Body of pancreas (tissue), 4 donors: ENCODE results near the gene FHL1. TPM values are rescaled to one million over a fixed set of nuclear protein-coding genes. Genes with fewer than 3 reads are reported as not detected.

ENCODE experiments used
- ATAC-seq: fragments of 150-250 bp; one replicate; pipeline ENCODE4 v1.9.1; 2016
- DNase-seq, 4 donors: peaks; one replicate each; pipeline ENCODE4 v3.0.0-alpha.2; 2019
- H3K27ac ChIP-seq, 4 donors: fragments of 200-600 bp; sonication (generic); 1 replicate in 3 of 4; 2 replicates in 1 of 4; pipeline versions ENCODE4 v1.5.1 to v1.6.1; 2016 to 2019; ENCODE audit warnings: mild to moderate bottlenecking in 1 of 4, mixed read lengths in 1 of 4, moderate library complexity in 1 of 4
- H3K27me3 ChIP-seq, 2 donors: fragments of 200-600 bp; sonication (generic); one replicate each; pipeline ENCODE4 v1.6.0; 2016; ENCODE audit warnings: mild to moderate bottlenecking in 1 of 2
- H3K36me3 ChIP-seq, 2 donors: fragments of 200-600 bp; sonication (generic); replicated peaks in 1 of 2; 2 replicates each; pipeline ENCODE4 v1.5.1; 2016; ENCODE audit warnings: low read depth in 2 of 2; ENCODE audit not compliant: insufficient read depth in 1 of 2
- H3K4me1 ChIP-seq: fragments of 200-600 bp; sonication (generic); one replicate; pipeline ENCODE4 v1.6.0; 2016
- H3K4me3 ChIP-seq, 2 donors: fragments of 200-600 bp; sonication (generic); 1 replicate in 1 of 2; 2 replicates in 1 of 2; pipeline ENCODE4 v1.5.1; 2016 to 2019
- H3K9me3 ChIP-seq, 3 donors: fragments of 200-600 bp; sonication (generic); 1 replicate in 2 of 3; 2 replicates in 1 of 3; pipeline ENCODE4 v1.5.1; 2016
- POLR2A ChIP-seq, 3 donors: fragments of 450-650 bp; IDR thresholded peaks; one replicate each; pipeline ENCODE4 v1.6.1; 2016; ENCODE audit warnings: antibody characterized with exemption in 3 of 3, mild to moderate bottlenecking in 2 of 3
- WGBS, 2 donors: methylation state at CpG; one replicate each; pipeline ENCODE4 v1.1.5; 2017; 5-methylcytosine and 5-hydroxymethylcytosine counted together
- intact Hi-C: fragments of 100-400 bp; cut with DNase I; formaldehyde crosslinking; loops from one replicate; pipeline ENCODE4 v1.15.1; 2023
- total RNA-seq, 2 donors: library from RNA; depleted of rRNA; stranded (reverse); fragments of >200 nt; gene quantifications; one replicate each; pipeline ENCODE4 v1.1.0, GENCODE V29; 2016
- TF ChIP-seq, protein P1 (sequence below), 7 experiments: fragments of 450-650 bp in 4 of 7; fragments of 200-600 bp in 3 of 7; sonication (generic) in 3 of 7; IDR thresholded peaks; one replicate each; pipeline ENCODE4 v1.5.1; 2016 to 2019; ENCODE audit warnings: antibody characterized with exemption in 7 of 7

FHL1 gene
- total RNA-seq, 2 donors from 2014 or later: 40.2 to 125 TPM

DNA sequence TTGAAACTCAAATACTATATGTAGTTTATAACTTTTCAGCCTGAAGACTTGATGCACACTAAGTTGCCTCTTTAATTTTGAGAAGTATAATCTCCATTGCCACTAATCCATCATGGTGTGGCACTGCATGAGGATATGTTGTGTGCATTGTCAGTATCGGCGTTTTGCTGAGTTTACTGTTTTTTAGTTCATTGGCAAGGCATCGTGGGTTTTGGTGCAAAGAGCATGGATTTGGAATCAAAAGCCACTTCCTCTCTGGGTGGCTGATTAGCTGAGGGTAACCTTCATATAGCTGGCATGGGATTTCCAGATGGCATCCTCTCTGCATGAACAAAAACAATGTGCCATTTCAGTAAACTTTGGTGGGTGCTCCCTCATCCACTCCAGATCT, 38.7 kb downstream of the FHL1 start:
- Histone ChIP-seq H3K27me3 (no peaks in the 10 kb centered on the region), H3K4me1 (no peaks in the 10 kb centered on the region)
- intact Hi-C loops: no loop called here

DNA sequence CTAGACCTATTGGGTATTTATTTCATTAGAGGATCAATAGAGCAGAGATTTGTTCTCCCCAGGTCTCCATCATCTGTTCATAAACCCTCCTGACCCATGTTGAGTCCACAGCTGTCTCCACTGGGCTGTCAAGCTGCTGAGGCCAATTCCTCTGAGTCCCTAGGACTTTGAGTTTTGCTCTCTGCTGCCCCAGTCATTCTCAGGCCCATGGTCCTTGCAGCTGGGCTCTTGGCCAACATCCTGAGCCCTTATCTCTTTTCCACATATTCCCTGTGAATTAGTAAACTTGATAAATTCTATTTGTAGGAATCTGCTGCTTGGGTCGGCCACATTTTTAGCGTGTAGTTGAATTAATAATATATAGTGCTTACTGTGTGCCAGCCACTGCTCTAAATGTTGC, 41.9 kb downstream of the FHL1 start:
- ATAC-seq (peak; percentile 30), DNase-seq (peak in 2 of 4 donors; percentile 24 to 41)
- WGBS, 2 donors: 4 to 6% methylated on average over 2 of the region's 2 CpGs
- H3K27ac ChIP-seq: no peak overlapping the region
- no peaks in the 10 kb centered on the region for H3K9me3 ChIP-seq
- H3K4me1 ChIP-seq: no peaks in the 10 kb centered on the region
- intact Hi-C loops: no loop called here
- H3K4me3 ChIP-seq: no peak overlapping the region
- no peak for TF ChIP-seq POLR2A (IDR thresholded peaks at IDR 0.05)
- TF ChIP-seq, protein P1, sequence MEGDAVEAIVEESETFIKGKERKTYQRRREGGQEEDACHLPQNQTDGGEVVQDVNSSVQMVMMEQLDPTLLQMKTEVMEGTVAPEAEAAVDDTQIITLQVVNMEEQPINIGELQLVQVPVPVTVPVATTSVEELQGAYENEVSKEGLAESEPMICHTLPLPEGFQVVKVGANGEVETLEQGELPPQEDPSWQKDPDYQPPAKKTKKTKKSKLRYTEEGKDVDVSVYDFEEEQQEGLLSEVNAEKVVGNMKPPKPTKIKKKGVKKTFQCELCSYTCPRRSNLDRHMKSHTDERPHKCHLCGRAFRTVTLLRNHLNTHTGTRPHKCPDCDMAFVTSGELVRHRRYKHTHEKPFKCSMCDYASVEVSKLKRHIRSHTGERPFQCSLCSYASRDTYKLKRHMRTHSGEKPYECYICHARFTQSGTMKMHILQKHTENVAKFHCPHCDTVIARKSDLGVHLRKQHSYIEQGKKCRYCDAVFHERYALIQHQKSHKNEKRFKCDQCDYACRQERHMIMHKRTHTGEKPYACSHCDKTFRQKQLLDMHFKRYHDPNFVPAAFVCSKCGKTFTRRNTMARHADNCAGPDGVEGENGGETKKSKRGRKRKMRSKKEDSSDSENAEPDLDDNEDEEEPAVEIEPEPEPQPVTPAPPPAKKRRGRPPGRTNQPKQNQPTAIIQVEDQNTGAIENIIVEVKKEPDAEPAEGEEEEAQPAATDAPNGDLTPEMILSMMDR (IDR thresholded peaks at IDR 0.05): no peak
- no peaks in the 10 kb centered on the region for H3K27me3 ChIP-seq
- no peaks in the 10 kb centered on the region for H3K36me3 ChIP-seq

More for the DNA sequence above, 38.7 kb downstream of the FHL1 start:
- no peak overlapping the region for H3K27ac ChIP-seq
- no peaks in the 10 kb centered on the region for H3K36me3 ChIP-seq
- ATAC-seq (no peak), DNase-seq (no peak)
- H3K9me3 ChIP-seq: no peaks in the 10 kb centered on the region
- WGBS, 2 donors: 24 to 25% methylated on average over 3 of the region's 3 CpGs
- H3K4me3 ChIP-seq: no peak overlapping the region
- TF ChIP-seq, protein P1 (IDR thresholded peaks at IDR 0.05): no peak
- TF ChIP-seq POLR2A (IDR thresholded peaks at IDR 0.05): no peak

DNA sequence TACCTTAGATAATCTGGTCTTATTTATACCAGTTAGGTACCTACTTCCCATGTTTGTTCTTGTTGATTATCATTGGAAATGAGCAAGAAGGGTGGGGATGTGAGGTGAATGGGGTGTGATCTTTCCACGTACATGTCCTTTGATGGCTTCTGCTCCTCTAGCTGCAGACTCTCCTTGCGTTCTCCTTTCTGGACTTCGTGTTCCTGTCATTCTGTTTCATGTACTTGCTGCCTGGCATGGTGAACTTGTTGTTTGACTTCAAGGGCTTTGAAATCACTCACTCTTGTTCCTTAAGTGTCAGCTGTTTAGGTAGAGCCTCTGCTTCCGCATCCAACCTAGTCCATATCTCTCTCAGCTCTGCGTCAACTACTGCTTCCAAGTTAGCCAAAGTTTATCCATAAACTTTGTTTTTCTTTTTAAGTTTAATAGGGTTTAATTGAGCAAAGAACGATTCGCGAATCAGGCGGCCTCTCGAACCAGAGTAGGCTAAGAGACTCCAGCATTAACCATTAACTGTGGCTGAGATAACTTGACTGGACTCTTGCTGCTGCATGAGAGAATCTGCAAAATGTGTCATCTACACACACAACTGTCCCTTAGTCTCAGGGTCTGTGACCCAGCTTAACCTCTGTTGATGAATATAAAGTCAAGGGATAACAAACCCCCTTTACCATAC, 42.8 kb downstream of the FHL1 start:
- H3K27ac ChIP-seq: no peak overlapping the region
- no peak for ATAC-seq
- TF ChIP-seq POLR2A (IDR thresholded peaks at IDR 0.05): no peak
- TF ChIP-seq, protein P1 (IDR thresholded peaks at IDR 0.05): no peak
- H3K9me3 ChIP-seq: no peaks in the 10 kb centered on the region
- DNase-seq: no peak
- no peaks in the 10 kb centered on the region for H3K27me3 ChIP-seq
- no peak overlapping the region for H3K4me3 ChIP-seq
- no peaks in the 10 kb centered on the region for H3K4me1 ChIP-seq
- intact Hi-C loops: no loop called here
- no peaks in the 10 kb centered on the region for H3K36me3 ChIP-seq
- 82 to 91% methylated on average over 10 of the region's 10 CpGs for WGBS, 2 donors

DNA sequence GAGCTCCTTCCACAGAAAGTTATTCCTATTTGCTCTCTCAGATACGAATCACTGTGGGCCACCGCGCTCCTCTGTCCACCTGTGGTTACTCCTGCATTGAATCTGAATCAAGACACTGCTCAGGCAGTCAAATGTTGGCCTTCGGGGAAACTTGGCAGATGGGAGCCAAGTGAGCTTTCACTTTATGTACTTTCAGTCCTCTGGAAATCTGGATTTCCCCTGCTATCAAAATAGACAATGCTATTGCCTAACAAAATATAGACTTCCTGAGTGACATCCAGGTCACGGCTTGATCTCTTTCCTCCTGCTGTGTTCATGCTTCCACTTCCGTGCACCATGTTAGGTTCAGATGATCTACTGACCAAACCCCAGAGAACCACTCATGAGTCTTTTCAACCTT, 43.8 kb downstream of the FHL1 start:
- Histone ChIP-seq H3K9me3 (no peaks in the 10 kb centered on the region), H3K4me3 (no peak overlapping the region), H3K4me1 (no peaks in the 10 kb centered on the region), H3K27me3 (no peaks in the 10 kb centered on the region), H3K36me3 (no peaks in the 10 kb centered on the region), H3K27ac (no peak overlapping the region)
- intact Hi-C loops: no loop called here
- TF ChIP-seq, protein P1 (IDR thresholded peaks at IDR 0.05): no peak
- TF ChIP-seq POLR2A (IDR thresholded peaks at IDR 0.05): no peak
- ATAC-seq (no peak), DNase-seq (no peak)
- WGBS, 2 donors: 48 to 64% methylated on average over 3 to 6 of the region's 6 CpGs

DNA sequence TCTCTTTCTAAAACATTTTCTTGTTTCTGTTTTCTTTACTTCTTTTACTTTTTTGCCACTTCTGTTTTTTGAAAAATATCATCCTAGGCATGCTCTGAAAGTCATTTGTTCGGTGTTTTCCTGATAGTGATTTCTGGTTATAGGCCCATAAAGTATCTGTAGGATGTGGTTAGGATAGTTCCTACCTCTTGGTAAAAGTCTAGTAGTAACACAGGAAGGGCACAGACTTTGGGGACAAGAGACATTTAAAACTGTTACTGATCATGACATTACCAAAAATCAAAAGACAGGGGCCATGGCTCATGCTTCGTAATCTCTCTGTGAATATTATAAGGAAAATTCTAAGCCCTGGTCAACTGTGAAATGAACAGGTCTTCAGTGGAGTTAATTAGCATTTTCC, 44.8 kb downstream of the FHL1 start:
- no peak overlapping the region for H3K27ac ChIP-seq
- DNase-seq (no peak), ATAC-seq (no peak)
- TF ChIP-seq, protein P1 (IDR thresholded peaks at IDR 0.05): no peak
- TF ChIP-seq POLR2A (IDR thresholded peaks at IDR 0.05): no peak
- intact Hi-C loops: no loop called here
- no peaks in the 10 kb centered on the region for H3K9me3 ChIP-seq
- no peaks in the 10 kb centered on the region for H3K36me3 ChIP-seq
- 52 to 82% methylated on average over 2 of the region's 2 CpGs for WGBS, 2 donors
- no peaks in the 10 kb centered on the region for H3K27me3 ChIP-seq
- no peak overlapping the region for H3K4me3 ChIP-seq
- H3K4me1 ChIP-seq: no peaks in the 10 kb centered on the region
